Measurements from ENCODE around the gene SEPTIN1. TPM values are rescaled to one million over a fixed set of nuclear protein-coding genes. Genes with fewer than 3 reads are reported as not detected.

SEPTIN1 gene
- total and polyA plus RNA-seq, 2 of the 13 experiments (the other 11 are each of a cell fraction or from before 2014, with no cell fraction given), result 0.18 to 0.67 TPM

DNA sequence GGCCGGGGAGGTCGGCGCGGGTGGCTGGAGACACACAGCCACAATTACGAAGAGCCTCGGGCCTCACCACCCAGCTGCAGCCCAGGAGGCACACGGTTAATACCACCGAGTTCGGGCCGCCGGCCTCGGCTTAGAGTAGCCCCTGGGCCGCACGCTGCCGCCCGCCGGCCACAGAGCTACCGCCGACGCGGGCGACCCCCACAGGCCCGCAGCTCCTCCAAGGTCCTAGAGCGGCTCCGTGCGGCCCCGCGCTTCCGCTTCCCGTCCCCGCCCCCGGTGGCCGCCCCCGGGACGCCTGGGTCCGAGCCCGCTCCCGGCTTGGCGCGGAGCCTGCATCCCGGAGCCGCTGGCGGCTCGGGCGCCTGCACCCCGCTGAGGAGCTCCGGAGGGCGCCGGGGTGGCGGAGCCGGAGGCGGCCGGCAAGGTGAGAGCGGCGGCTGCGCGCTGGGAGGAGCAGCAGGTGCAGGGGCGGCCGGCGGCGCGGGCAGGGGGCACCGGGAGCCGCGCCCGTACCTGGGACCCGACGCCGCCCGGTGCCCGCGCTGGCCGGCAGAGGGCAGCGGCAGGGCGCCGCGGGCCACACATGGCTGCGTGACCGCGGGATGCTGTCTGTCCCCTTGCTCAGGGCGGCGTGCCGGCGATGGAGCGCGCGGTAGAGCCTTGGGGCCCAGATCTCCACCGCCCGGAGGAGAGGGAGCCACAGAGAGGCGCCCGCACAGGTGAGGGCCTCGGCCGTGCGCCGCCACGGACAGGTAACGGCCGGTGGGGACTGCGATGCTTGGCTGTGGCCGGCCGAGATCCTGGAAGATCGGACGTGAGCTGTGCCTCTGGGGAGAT, 13.0 kb upstream of the SEPTIN1 start, which contains the start of gene ZNF48 (continued):
- TF ChIP-seq, protein P1, sequence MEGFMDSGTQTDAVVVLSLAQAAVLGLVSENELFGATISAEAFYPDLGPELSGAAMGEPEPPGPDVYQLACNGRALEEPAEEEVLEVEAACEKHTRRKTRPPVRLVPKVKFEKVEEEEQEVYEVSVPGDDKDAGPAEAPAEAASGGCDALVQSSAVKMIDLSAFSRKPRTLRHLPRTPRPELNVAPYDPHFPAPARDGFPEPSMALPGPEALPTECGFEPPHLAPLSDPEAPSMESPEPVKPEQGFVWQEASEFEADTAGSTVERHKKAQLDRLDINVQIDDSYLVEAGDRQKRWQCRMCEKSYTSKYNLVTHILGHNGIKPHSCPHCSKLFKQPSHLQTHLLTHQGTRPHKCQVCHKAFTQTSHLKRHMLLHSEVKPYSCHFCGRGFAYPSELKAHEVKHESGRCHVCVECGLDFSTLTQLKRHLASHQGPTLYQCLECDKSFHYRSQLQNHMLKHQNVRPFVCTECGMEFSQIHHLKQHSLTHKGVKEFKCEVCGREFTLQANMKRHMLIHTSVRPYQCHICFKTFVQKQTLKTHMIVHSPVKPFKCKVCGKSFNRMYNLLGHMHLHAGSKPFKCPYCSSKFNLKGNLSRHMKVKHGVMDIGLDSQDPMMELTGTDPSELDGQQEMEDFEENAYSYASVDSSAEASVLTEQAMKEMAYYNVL (CRISPR knock-in tag; IDR thresholded peaks at IDR 0.05; ENCODE audit: borderline replicate concordance), result no peak
- TF ChIP-seq HNRNPLL (IDR thresholded peaks at IDR 0.05; ENCODE audit: low read depth, low read length, poor library complexity, severe bottlenecking) (peak; percentile 69), THYN1 (CRISPR knock-in tag; IDR thresholded peaks at IDR 0.05; ENCODE audit: borderline replicate concordance, low read depth) (no peak), NR3C1 (CRISPR knock-in tag; IDR thresholded peaks at IDR 0.05) (no peak), KLF11 (CRISPR knock-in tag; IDR thresholded peaks at IDR 0.05) (no peak), SRSF1 (optimal IDR thresholded peaks at IDR 0.05; ENCODE audit: low read depth, low read length) (peak; percentile 38), ZKSCAN1 (IDR thresholded peaks at IDR 0.05; ENCODE audit: low read length) (0 out of 2 replicates have a peak, but pooled peaks have one; percentile 30), ZNF790 (CRISPR knock-in tag; IDR thresholded peaks at IDR 0.05; ENCODE audit: borderline replicate concordance) (peak; percentile 88; the same call in 1 of the 2 replicates), NCOA1 (CRISPR knock-in tag; IDR thresholded peaks at IDR 0.05) (peak; percentile 65; the same call in 1 of the 2 replicates), EHMT2 (IDR thresholded peaks at IDR 0.05; ENCODE audit: borderline replicate concordance, low read depth, low read length) (no peak), ZNF430 (CRISPR knock-in tag; IDR thresholded peaks at IDR 0.05) (peak; percentile 85)
- TF ChIP-seq, protein P2, sequence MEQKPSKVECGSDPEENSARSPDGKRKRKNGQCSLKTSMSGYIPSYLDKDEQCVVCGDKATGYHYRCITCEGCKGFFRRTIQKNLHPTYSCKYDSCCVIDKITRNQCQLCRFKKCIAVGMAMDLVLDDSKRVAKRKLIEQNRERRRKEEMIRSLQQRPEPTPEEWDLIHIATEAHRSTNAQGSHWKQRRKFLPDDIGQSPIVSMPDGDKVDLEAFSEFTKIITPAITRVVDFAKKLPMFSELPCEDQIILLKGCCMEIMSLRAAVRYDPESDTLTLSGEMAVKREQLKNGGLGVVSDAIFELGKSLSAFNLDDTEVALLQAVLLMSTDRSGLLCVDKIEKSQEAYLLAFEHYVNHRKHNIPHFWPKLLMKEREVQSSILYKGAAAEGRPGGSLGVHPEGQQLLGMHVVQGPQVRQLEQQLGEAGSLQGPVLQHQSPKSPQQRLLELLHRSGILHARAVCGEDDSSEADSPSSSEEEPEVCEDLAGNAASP (CRISPR knock-in tag; IDR thresholded peaks at IDR 0.05; ENCODE audit: borderline replicate concordance), result 0 out of 2 replicates have a peak, but pooled peaks have one; percentile 66
- TF ChIP-seq, protein P3, sequence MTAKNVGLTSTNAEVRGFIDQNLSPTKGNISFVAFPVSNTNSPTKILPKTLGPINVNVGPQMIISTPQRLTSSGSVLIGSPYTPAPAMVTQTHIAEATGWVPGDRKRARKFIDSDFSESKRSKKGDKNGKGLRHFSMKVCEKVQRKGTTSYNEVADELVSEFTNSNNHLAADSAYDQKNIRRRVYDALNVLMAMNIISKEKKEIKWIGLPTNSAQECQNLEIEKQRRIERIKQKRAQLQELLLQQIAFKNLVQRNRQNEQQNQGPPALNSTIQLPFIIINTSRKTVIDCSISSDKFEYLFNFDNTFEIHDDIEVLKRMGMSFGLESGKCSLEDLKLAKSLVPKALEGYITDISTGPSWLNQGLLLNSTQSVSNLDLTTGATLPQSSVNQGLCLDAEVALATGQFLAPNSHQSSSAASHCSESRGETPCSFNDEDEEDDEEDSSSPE (CRISPR knock-in tag; IDR thresholded peaks at IDR 0.05), result peak; percentile 71
- TF ChIP-seq, protein P4, sequence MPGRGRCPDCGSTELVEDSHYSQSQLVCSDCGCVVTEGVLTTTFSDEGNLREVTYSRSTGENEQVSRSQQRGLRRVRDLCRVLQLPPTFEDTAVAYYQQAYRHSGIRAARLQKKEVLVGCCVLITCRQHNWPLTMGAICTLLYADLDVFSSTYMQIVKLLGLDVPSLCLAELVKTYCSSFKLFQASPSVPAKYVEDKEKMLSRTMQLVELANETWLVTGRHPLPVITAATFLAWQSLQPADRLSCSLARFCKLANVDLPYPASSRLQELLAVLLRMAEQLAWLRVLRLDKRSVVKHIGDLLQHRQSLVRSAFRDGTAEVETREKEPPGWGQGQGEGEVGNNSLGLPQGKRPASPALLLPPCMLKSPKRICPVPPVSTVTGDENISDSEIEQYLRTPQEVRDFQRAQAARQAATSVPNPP (CRISPR knock-in tag; IDR thresholded peaks at IDR 0.05), result peak; percentile 49; the same call in 1 of the 2 replicates
- TF ChIP-seq, protein P5, sequence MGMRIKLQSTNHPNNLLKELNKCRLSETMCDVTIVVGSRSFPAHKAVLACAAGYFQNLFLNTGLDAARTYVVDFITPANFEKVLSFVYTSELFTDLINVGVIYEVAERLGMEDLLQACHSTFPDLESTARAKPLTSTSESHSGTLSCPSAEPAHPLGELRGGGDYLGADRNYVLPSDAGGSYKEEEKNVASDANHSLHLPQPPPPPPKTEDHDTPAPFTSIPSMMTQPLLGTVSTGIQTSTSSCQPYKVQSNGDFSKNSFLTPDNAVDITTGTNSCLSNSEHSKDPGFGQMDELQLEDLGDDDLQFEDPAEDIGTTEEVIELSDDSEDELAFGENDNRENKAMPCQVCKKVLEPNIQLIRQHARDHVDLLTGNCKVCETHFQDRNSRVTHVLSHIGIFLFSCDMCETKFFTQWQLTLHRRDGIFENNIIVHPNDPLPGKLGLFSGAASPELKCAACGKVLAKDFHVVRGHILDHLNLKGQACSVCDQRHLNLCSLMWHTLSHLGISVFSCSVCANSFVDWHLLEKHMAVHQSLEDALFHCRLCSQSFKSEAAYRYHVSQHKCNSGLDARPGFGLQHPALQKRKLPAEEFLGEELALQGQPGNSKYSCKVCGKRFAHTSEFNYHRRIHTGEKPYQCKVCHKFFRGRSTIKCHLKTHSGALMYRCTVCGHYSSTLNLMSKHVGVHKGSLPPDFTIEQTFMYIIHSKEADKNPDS (CRISPR knock-in tag; IDR thresholded peaks at IDR 0.05), result 0 out of 2 replicates have a peak, but pooled peaks have one; percentile 65
- TF ChIP-seq, protein P6, sequence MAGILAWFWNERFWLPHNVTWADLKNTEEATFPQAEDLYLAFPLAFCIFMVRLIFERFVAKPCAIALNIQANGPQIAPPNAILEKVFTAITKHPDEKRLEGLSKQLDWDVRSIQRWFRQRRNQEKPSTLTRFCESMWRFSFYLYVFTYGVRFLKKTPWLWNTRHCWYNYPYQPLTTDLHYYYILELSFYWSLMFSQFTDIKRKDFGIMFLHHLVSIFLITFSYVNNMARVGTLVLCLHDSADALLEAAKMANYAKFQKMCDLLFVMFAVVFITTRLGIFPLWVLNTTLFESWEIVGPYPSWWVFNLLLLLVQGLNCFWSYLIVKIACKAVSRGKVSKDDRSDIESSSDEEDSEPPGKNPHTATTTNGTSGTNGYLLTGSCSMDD (CRISPR knock-in tag; IDR thresholded peaks at IDR 0.05), result no peak
- TF ChIP-seq, protein P7, sequence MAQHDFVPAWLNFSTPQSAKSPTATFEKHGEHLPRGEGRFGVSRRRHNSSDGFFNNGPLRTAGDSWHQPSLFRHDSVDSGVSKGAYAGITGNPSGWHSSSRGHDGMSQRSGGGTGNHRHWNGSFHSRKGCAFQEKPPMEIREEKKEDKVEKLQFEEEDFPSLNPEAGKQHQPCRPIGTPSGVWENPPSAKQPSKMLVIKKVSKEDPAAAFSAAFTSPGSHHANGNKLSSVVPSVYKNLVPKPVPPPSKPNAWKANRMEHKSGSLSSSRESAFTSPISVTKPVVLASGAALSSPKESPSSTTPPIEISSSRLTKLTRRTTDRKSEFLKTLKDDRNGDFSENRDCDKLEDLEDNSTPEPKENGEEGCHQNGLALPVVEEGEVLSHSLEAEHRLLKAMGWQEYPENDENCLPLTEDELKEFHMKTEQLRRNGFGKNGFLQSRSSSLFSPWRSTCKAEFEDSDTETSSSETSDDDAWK (CRISPR knock-in tag; IDR thresholded peaks at IDR 0.05), result no peak
